Mesenchymal stem cell (in vitro differentiated cells and primary cell): Measurements from ENCODE around the gene TMEM184A.
A peak's percentile ranks its signal among the peaks of the same experiment; 100 is the strongest.

ENCODE experiments used
- DNase-seq: peaks from one replicate; pipeline ENCODE4 v3.0.0-alpha.2; 2013
- H2AFZ ChIP-seq: one replicate; pipeline ENCODE4 v1.6.1; 2013; ENCODE audit warnings: low read depth, mild to moderate bottlenecking, control low read depth, inconsistent platforms, low read length, moderate library complexity
- H2AK5ac ChIP-seq: 2 replicates; pipeline ENCODE4 v1.6.1; 2013; ENCODE audit warnings: low read length, moderate library complexity, mild to moderate bottlenecking, inconsistent platforms; ENCODE audit not compliant: severe bottlenecking
- H2BK120ac ChIP-seq: one replicate; pipeline ENCODE4 v1.6.1; 2013; ENCODE audit warnings: low read depth, mild to moderate bottlenecking, inconsistent platforms, low read length, moderate library complexity
- H2BK12ac ChIP-seq, 2 experiments: one replicate each; pipeline ENCODE4 v1.6.1; 2013; ENCODE audit warnings: inconsistent platforms in 2 of 2, low read length in 2 of 2, mild to moderate bottlenecking in 2 of 2, moderate library complexity in 2 of 2, control low read depth in 1 of 2
- H2BK15ac ChIP-seq: one replicate; pipeline ENCODE4 v1.6.1; 2013; ENCODE audit warnings: mild to moderate bottlenecking, low read depth, inconsistent platforms; ENCODE audit not compliant: poor library complexity, severe bottlenecking
- H2BK5ac ChIP-seq: 2 replicates; pipeline ENCODE4 v1.6.1; 2013; ENCODE audit warnings: low read depth, mild to moderate bottlenecking, low read length, control low read depth, inconsistent platforms; ENCODE audit not compliant: poor library complexity, severe bottlenecking
- H3K14ac ChIP-seq, 2 experiments: one replicate each; pipeline ENCODE4 v1.6.1; 2013; ENCODE audit warnings: inconsistent platforms in 2 of 2, low read length in 2 of 2, control low read depth in 1 of 2, mild to moderate bottlenecking in 1 of 2, moderate library complexity in 1 of 2
- H3K18ac ChIP-seq, 2 experiments: one replicate each; pipeline ENCODE4 v1.6.1; 2013; ENCODE audit warnings: inconsistent platforms in 2 of 2, low read length in 2 of 2, control low read depth in 1 of 2, low read depth in 1 of 2, mild to moderate bottlenecking in 1 of 2
- H3K23ac ChIP-seq, 2 experiments: one replicate each; pipeline ENCODE4 v1.6.1; 2013; ENCODE audit warnings: inconsistent platforms in 2 of 2, low read length in 2 of 2, mild to moderate bottlenecking in 2 of 2, moderate library complexity in 2 of 2, control low read depth in 1 of 2
- H3K27ac ChIP-seq: 2 replicates; pipeline ENCODE4 v1.5.1; 2013; ENCODE audit warnings: mild to moderate bottlenecking, moderate library complexity, low read length, control low read depth, inconsistent platforms; ENCODE audit not compliant: poor library complexity, severe bottlenecking
- H3K27me3 ChIP-seq, 2 experiments: 2 replicates each; pipeline versions ENCODE4 v1.6.1 to v1.7.0; 2013; ENCODE audit warnings: low read length in 2 of 2, mild to moderate bottlenecking in 2 of 2, moderate library complexity in 2 of 2, control low read depth in 1 of 2, inconsistent platforms in 1 of 2; ENCODE audit not compliant: control insufficient read depth in 1 of 2, insufficient read depth in 1 of 2
- H3K36me3 ChIP-seq, 2 experiments: 2 replicates each; pipeline versions ENCODE4 v1.6.1 to v1.7.0; 2013; ENCODE audit warnings: low read length in 2 of 2, control low read depth in 1 of 2, inconsistent platforms in 1 of 2, low read depth in 1 of 2, mild to moderate bottlenecking in 1 of 2; ENCODE audit not compliant: insufficient read depth in 2 of 2, control insufficient read depth in 1 of 2
- H3K4ac ChIP-seq, 2 experiments: one replicate each; pipeline ENCODE4 v1.6.1; 2013; ENCODE audit warnings: inconsistent platforms in 2 of 2, low read length in 2 of 2, mild to moderate bottlenecking in 2 of 2, moderate library complexity in 2 of 2, control low read depth in 1 of 2, low read depth in 1 of 2
- H3K4me1 ChIP-seq: 2 replicates; pipeline ENCODE4 v1.6.1; 2013; ENCODE audit warnings: low read depth, low read length, control low read depth; ENCODE audit not compliant: control insufficient read depth, insufficient read depth
- H3K4me2 ChIP-seq: 2 replicates; pipeline ENCODE4 v1.6.1; 2013; ENCODE audit warnings: low read length, mild to moderate bottlenecking, inconsistent platforms; ENCODE audit not compliant: poor library complexity, severe bottlenecking
- H3K4me3 ChIP-seq, 2 experiments: 2 replicates each; pipeline versions ENCODE4 v1.5.1 to v1.7.0; 2013; ENCODE audit warnings: low read length in 2 of 2, mild to moderate bottlenecking in 2 of 2, control low read depth in 1 of 2, low read depth in 1 of 2; ENCODE audit not compliant: insufficient read depth in 1 of 2
- H3K79me1 ChIP-seq: replicated peaks from 2 replicates; pipeline ENCODE4 v1.6.1; 2013; ENCODE audit warnings: mild to moderate bottlenecking, control low read depth, low read length, inconsistent platforms; ENCODE audit not compliant: poor library complexity, severe bottlenecking
- H3K9ac ChIP-seq: 2 replicates; pipeline ENCODE4 v1.7.0; 2013; ENCODE audit warnings: mild to moderate bottlenecking, low read length, moderate library complexity
- H3K9me3 ChIP-seq: 2 replicates; pipeline ENCODE4 v1.7.0; 2013; ENCODE audit warnings: mild to moderate bottlenecking, low read length; ENCODE audit not compliant: control insufficient read depth
- H4K8ac ChIP-seq: one replicate; pipeline ENCODE4 v1.6.1; 2013; ENCODE audit warnings: inconsistent platforms, mild to moderate bottlenecking, low read length, moderate library complexity
- H4K91ac ChIP-seq: one replicate; pipeline ENCODE4 v1.6.1; 2013; ENCODE audit warnings: mild to moderate bottlenecking, low read length, inconsistent platforms
- WGBS: methylation state at CpG from one replicate; pipeline ENCODE4 v1.1.7; 2013; ENCODE audit warnings: mixed read lengths; 5-methylcytosine and 5-hydroxymethylcytosine counted together

The TMEM184A gene

GRCh38 chr7:1595027-1595426, 39.0 kb upstream of the TMEM184A start:
- H3K27ac ChIP-seq, result no peak overlapping the region
- H3K27me3 ChIP-seq, result peaks cover 67 to 98% of the 10 kb centered on the region in 2 experiments
- H3K9me3 ChIP-seq, result peaks cover 3% of the 10 kb centered on the region
- H2BK120ac ChIP-seq, result no peak overlapping the region
- no peak overlapping the region for H3K4me3 ChIP-seq
- H3K14ac ChIP-seq, result no peak overlapping the region
- no peak overlapping the region for H2BK12ac ChIP-seq
- H3K79me1 ChIP-seq, result no peaks in the 10 kb centered on the region
- no peaks in the 10 kb centered on the region for H3K36me3 ChIP-seq
- no peak overlapping the region for H3K23ac ChIP-seq
- H2BK5ac ChIP-seq, result no peak overlapping the region
- 87% methylated on average over 3 of the region's 3 CpGs for WGBS
- H4K8ac ChIP-seq, result no peak overlapping the region
- no peak overlapping the region for H2BK15ac ChIP-seq
- no peak overlapping the region for H3K9ac ChIP-seq
- DNase-seq, result no peak
- H3K18ac ChIP-seq, result no peak overlapping the region
- no peak overlapping the region for H3K4ac ChIP-seq
- no peak overlapping the region for H2AK5ac ChIP-seq
- H2AFZ ChIP-seq, result no peak overlapping the region
- H4K91ac ChIP-seq, result no peak overlapping the region
- H3K4me1 ChIP-seq, result no peaks in the 10 kb centered on the region
- no peak overlapping the region for H3K4me2 ChIP-seq

- no peak overlapping the region for H3K27ac ChIP-seq
These were observed 38.0 kb upstream of the TMEM184A start for GRCh38 chr7:1593904-1594421.

GRCh38 chr7:1593091-1593866, 37.3 kb upstream of the TMEM184A start:
- H3K23ac ChIP-seq, result no peak overlapping the region
- H2AFZ ChIP-seq, result no peak overlapping the region
- no peaks in the 10 kb centered on the region for H3K4me1 ChIP-seq
- H3K14ac ChIP-seq, result no peak overlapping the region
- H3K4me3 ChIP-seq, result no peak overlapping the region
- no peak overlapping the region for H2BK15ac ChIP-seq
- H2BK5ac ChIP-seq, result no peak overlapping the region
- H2BK12ac ChIP-seq, result no peak overlapping the region
- H3K27ac ChIP-seq, result no peak overlapping the region
- no peaks in the 10 kb centered on the region for H3K79me1 ChIP-seq
- H2BK120ac ChIP-seq, result no peak overlapping the region
- H3K9me3 ChIP-seq, result peaks cover 15% of the 10 kb centered on the region
- no peak overlapping the region for H3K18ac ChIP-seq
- no peak overlapping the region for H2AK5ac ChIP-seq
- no peak overlapping the region for H3K4me2 ChIP-seq
- H3K4ac ChIP-seq, result no peak overlapping the region
- H4K8ac ChIP-seq, result no peak overlapping the region
- no peak overlapping the region for H4K91ac ChIP-seq
- 78% methylated on average over 19 of the region's 19 CpGs for WGBS
- H3K9ac ChIP-seq, result no peak overlapping the region
- peak; percentile 4 for DNase-seq
- no peaks in the 10 kb centered on the region for H3K36me3 ChIP-seq
- peaks cover 65 to 96% of the 10 kb centered on the region in 2 experiments for H3K27me3 ChIP-seq

More at GRCh38 chr7:1593904-1594421, 38.0 kb upstream of the TMEM184A start:
- Histone ChIP-seq H3K4me1 (no peaks in the 10 kb centered on the region), H2AFZ (no peak overlapping the region), H4K91ac (no peak overlapping the region), H3K4me3 (no peak overlapping the region), H2AK5ac (no peak overlapping the region), H4K8ac (no peak overlapping the region), H2BK15ac (no peak overlapping the region), H3K14ac (no peak overlapping the region), H3K18ac (no peak overlapping the region), H3K36me3 (no peaks in the 10 kb centered on the region), H2BK5ac (no peak overlapping the region), H3K4me2 (no peak overlapping the region), H2BK12ac (no peak overlapping the region), H3K23ac (no peak overlapping the region), H3K9ac (no peak overlapping the region), H3K9me3 (peaks cover 10% of the 10 kb centered on the region), H3K79me1 (no peaks in the 10 kb centered on the region), H3K27me3 (peaks cover 64 to 96% of the 10 kb centered on the region in 2 experiments), H2BK120ac (no peak overlapping the region), H3K4ac (no peak overlapping the region)
- DNase-seq, result no peak
- 76% methylated on average over 4 of the region's 4 CpGs for WGBS

- H2AFZ ChIP-seq, result no peak overlapping the region
- no peak overlapping the region for H2AK5ac ChIP-seq
- no peak overlapping the region for H3K14ac ChIP-seq
- H3K23ac ChIP-seq, result no peak overlapping the region
- H3K27ac ChIP-seq, result no peak overlapping the region
- H2BK12ac ChIP-seq, result no peak overlapping the region
- peaks cover 69 to 96% of the 10 kb centered on the region in 2 experiments for H3K27me3 ChIP-seq
- H3K36me3 ChIP-seq, result no peaks in the 10 kb centered on the region
- DNase-seq, result no peak
- no peak overlapping the region for H3K4me3 ChIP-seq
- H3K4ac ChIP-seq, result no peak overlapping the region
- peaks cover 15% of the 10 kb centered on the region for H3K9me3 ChIP-seq
- no peak overlapping the region for H3K18ac ChIP-seq
- no peak overlapping the region for H2BK15ac ChIP-seq
- no peak overlapping the region for H4K91ac ChIP-seq
- no peak overlapping the region for H3K4me2 ChIP-seq
- H4K8ac ChIP-seq, result no peak overlapping the region
- no peaks in the 10 kb centered on the region for H3K4me1 ChIP-seq
- H3K9ac ChIP-seq, result no peak overlapping the region
- H2BK120ac ChIP-seq, result no peak overlapping the region
- no peak overlapping the region for H2BK5ac ChIP-seq
- no peaks in the 10 kb centered on the region for H3K79me1 ChIP-seq
- 69% methylated on average over 20 of the region's 20 CpGs for WGBS
These were observed 36.4 kb upstream of the TMEM184A start for GRCh38 chr7:1592299-1592871.
